ENCODE measurements around the gene SHTN1.

Gene SHTN1

GRCh38 chr10:116984202-116984990 is 20.6 kb downstream of the SHTN1 start:
- no peaks in the 10 kb centered on the region for H3F3A ChIP-seq (ENCODE audit: low read depth)
- H3K9me2 ChIP-seq (replicated peaks; ENCODE audit: low read depth, low read length): no peaks in the 10 kb centered on the region
- H3K4me3 ChIP-seq (ENCODE audit: low read length, poor library complexity, severe bottlenecking): no peak overlapping the region
- no peaks in the 10 kb centered on the region for H4K20me1 ChIP-seq (ENCODE audit: insufficient read depth, low read length, poor library complexity, severe bottlenecking)
- no peaks in the 10 kb centered on the region for H3K27me3 ChIP-seq (ENCODE audit: insufficient read depth, low read length, poor library complexity, severe bottlenecking)
- no peaks in the 10 kb centered on the region for H3K36me3 ChIP-seq (ENCODE audit: insufficient read depth, low read length)
- H3K9me3 ChIP-seq (ENCODE audit: insufficient read depth, low read depth, low read length): no peaks in the 10 kb centered on the region
- H3K4me1 ChIP-seq (ENCODE audit: insufficient read depth, low read length, poor library complexity, severe bottlenecking): no peaks in the 10 kb centered on the region
- no peak overlapping the region for H3K9ac ChIP-seq (ENCODE audit: low read depth, low read length, poor library complexity, severe bottlenecking)
- no peak overlapping the region for H2AFZ ChIP-seq (ENCODE audit: low read length)
- no peak overlapping the region for H3K4me2 ChIP-seq (ENCODE audit: low read depth, low read length, poor library complexity, severe bottlenecking)
- TF ChIP-seq CTCF (conservative IDR thresholded peaks at IDR 0.05; ENCODE audit: low read length) (no peak), EZH2phosphoT487 (IDR thresholded peaks at IDR 0.05; ENCODE audit: borderline replicate concordance) (no peak)
- no peaks in the 10 kb centered on the region for H3K79me2 ChIP-seq (ENCODE audit: insufficient read depth, low read length)

GRCh38 chr10:116980041-116980440 is 24.9 kb downstream of the SHTN1 start:
- no peaks in the 10 kb centered on the region for H3F3A ChIP-seq (ENCODE audit: low read depth)
- H2AFZ ChIP-seq (ENCODE audit: low read length): no peak overlapping the region
- H3K9me3 ChIP-seq (ENCODE audit: insufficient read depth, low read depth, low read length): no peaks in the 10 kb centered on the region
- H3K4me1 ChIP-seq (ENCODE audit: insufficient read depth, low read length, poor library complexity, severe bottlenecking): no peaks in the 10 kb centered on the region
- H3K4me2 ChIP-seq (ENCODE audit: low read depth, low read length, poor library complexity, severe bottlenecking): no peak overlapping the region
- H3K79me2 ChIP-seq (ENCODE audit: insufficient read depth, low read length): no peaks in the 10 kb centered on the region
- no peaks in the 10 kb centered on the region for H3K9me2 ChIP-seq (replicated peaks; ENCODE audit: low read depth, low read length)
- TF ChIP-seq EZH2phosphoT487 (IDR thresholded peaks at IDR 0.05; ENCODE audit: borderline replicate concordance): no peak
- no peak for TF ChIP-seq CTCF (conservative IDR thresholded peaks at IDR 0.05; ENCODE audit: low read length)
- H3K9ac ChIP-seq (ENCODE audit: low read depth, low read length, poor library complexity, severe bottlenecking): no peak overlapping the region
- no peaks in the 10 kb centered on the region for H3K36me3 ChIP-seq (ENCODE audit: insufficient read depth, low read length)
- no peak overlapping the region for H3K4me3 ChIP-seq (ENCODE audit: low read length, poor library complexity, severe bottlenecking)
- H3K27me3 ChIP-seq (ENCODE audit: insufficient read depth, low read length, poor library complexity, severe bottlenecking): no peaks in the 10 kb centered on the region
- H4K20me1 ChIP-seq (ENCODE audit: insufficient read depth, low read length, poor library complexity, severe bottlenecking): no peaks in the 10 kb centered on the region

- no peak overlapping the region for H3K4me3 ChIP-seq (ENCODE audit: low read length, poor library complexity, severe bottlenecking)
- H2AFZ ChIP-seq (ENCODE audit: low read length): no peak overlapping the region
- no peaks in the 10 kb centered on the region for H3F3A ChIP-seq (ENCODE audit: low read depth)
- H3K4me1 ChIP-seq (ENCODE audit: insufficient read depth, low read length, poor library complexity, severe bottlenecking): no peaks in the 10 kb centered on the region
- no peaks in the 10 kb centered on the region for H4K20me1 ChIP-seq (ENCODE audit: insufficient read depth, low read length, poor library complexity, severe bottlenecking)
- H3K36me3 ChIP-seq (ENCODE audit: insufficient read depth, low read length): no peaks in the 10 kb centered on the region
- TF ChIP-seq CTCF (conservative IDR thresholded peaks at IDR 0.05; ENCODE audit: low read length) (no peak), EZH2phosphoT487 (IDR thresholded peaks at IDR 0.05; ENCODE audit: borderline replicate concordance) (no peak)
- H3K9me2 ChIP-seq (replicated peaks; ENCODE audit: low read depth, low read length): no peaks in the 10 kb centered on the region
- H3K27me3 ChIP-seq (ENCODE audit: insufficient read depth, low read length, poor library complexity, severe bottlenecking): no peaks in the 10 kb centered on the region
- no peak overlapping the region for H3K9ac ChIP-seq (ENCODE audit: low read depth, low read length, poor library complexity, severe bottlenecking)
- no peak overlapping the region for H3K4me2 ChIP-seq (ENCODE audit: low read depth, low read length, poor library complexity, severe bottlenecking)
- no peaks in the 10 kb centered on the region for H3K79me2 ChIP-seq (ENCODE audit: insufficient read depth, low read length)
- H3K9me3 ChIP-seq (ENCODE audit: insufficient read depth, low read depth, low read length): no peaks in the 10 kb centered on the region
Observed at GRCh38 chr10:116978901-116979300, 26.1 kb downstream of the SHTN1 start.
